Measurements from ENCODE around the gene HADH.
A peak's percentile ranks its signal among the peaks of the same experiment; 100 is the strongest.
"Not testable (repeated sequence)": the region's sequence is repeated elsewhere in the genome, so short reads cannot be mapped to it uniquely, and the experiment has no call there.

Gene HADH

DNA sequence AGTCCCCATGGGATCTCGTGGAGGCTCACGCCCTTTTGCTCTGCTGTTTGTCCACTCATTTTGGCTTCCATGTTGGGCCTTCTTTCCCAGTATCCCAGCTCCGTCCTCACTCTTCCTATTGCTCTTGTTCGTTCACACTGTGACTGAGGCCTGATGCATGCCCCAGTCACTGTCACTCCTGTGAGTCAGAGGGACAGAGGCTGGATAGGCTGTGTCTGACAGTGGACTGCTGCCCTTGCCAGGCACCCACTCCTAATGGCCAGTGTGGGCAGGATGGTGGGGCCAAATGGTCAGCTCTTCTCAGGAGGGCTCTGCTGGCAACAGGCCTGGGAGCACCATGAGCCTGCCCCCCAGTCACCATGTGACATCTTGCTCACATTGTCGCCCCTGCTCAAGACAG, 40.0 kb downstream of the HADH start:
- no peak for DNase-seq (ENCODE audit: low read depth in 2 of 2, low spot score in 1 of 2)

GRCh38 chr4:108030332-108030731, 40.6 kb downstream of the HADH start:
- peak; percentile 27 to 35 for DNase-seq (ENCODE audit: low read depth in 2 of 2, low spot score in 1 of 2)

DNA sequence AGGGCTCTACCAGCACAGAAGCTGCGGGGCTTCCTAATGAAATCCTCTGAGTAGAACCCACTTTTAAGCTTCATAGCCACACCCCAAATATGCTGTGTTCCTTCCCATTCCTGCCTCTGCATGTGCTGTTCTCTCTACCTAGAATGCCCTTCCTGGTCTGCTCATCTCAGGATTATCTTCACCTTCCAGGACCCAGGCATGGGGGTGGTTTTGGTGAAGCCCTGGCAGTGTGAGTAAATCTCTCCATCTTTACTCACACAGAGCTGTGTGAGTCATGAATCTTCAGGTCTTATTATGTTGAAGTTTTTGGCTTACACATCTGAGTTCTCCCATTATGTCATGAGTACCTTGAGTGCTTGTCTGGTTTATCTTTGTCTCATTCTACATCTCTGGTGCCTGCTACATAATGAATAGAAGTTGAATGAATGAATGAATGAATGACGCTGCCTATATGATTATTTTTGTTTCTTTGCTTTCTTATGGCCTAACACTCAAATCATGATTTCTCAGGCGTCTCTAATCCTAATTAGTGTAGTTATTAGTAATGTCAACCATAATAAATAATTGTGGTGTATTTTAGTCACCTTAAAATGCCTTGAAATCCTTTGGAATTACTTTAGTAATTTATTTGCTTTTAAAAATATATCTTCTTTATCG, 41.9 kb downstream of the HADH start:
- DNase-seq (ENCODE audit: low read depth in 2 of 2, low spot score in 1 of 2): no peak

DNA sequence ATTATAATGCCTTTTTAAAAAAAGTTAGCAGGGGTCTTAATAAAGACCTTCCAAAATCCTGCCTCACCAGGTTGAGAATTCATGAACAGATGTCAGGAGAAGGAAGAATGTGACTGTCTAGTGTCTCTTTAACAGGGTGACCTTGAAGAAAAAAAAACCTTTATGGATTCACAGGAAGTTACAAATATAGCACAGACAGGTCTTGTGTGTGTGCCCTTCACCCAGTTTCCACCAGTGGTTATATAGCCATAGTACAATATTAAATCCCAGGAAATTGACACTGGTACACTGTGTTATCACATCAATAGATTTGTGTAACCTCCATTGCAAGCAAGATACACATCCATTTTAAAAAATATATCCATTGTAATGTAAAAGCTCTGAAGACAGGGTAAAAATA, 43.7 kb downstream of the HADH start:
- no peak for DNase-seq (ENCODE audit: low read depth in 2 of 2, low spot score in 1 of 2)

- DNase-seq (ENCODE audit: low read depth in 2 of 2, low spot score in 1 of 2): no peak
Observed at GRCh38 chr4:108034565-108034964, 44.9 kb downstream of the HADH start.

DNA sequence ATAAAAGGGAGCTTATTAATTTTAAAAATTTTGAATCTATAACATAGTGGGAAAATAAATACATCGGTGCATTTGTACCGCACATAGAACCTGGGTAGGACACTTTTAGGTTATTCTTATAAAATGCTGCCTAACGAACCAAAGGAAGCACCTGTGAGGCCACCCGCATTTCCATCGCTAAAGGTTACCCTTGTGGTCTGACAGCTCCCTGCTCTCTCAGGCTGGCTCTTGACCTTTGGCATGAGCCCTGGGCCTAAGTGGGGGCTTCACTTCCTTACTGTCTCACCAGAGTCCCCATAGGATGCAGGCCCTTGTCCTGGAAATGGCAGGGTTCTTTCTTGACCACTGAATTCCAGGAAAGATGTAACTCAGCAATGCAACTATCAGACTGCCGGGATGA, 46.0 kb downstream of the HADH start:
- DNase-seq (ENCODE audit: low read depth in 2 of 2, low spot score in 1 of 2): no peak

DNA sequence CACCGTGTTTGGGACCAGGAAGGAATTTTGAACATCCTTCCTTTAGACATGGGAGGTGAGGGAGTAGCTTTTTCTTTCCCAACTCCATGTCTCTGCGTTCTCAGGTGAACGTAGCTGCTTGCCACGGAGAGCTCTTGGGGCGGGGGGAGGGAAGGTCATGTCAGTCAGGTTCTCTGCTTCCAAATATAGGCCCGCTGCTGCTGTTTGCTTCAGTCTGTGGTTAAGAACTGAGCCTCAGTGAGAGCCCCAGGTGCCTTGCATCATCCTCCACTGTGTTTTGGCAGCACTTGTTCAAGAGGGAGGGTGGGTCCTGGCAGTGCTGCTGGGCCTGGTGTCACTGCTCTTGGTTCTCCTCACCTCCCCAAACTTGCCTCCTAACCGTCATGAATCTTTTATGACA, 46.5 kb downstream of the HADH start:
- peak; percentile 26 to 32 for DNase-seq (ENCODE audit: low read depth in 2 of 2, low spot score in 1 of 2)

- no peak for DNase-seq (ENCODE audit: low read depth in 2 of 2, low spot score in 1 of 2)
Observed at GRCh38 chr4:108037884-108038283, 48.2 kb downstream of the HADH start.

DNA sequence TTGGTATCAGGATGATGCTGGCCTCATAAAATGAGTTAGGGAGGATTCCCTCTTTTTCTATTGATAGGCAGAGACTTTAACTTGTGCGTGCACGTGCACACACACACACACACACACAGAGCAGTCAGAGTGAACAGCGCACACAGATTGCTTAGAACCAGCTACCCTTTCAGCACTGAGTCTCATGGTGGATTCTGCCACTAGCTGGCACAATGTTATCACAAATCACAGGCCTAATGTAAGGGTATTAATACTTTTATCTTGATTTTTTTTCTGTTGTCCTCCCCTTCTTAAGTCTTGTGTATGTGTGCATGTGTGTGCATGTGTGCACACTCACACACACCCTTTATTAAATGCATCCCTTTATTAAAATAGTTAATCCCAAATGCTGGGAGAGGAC, 53.2 kb downstream of the HADH start:
- DNase-seq (ENCODE audit: low read depth in 2 of 2, low spot score in 1 of 2): no peak

DNA sequence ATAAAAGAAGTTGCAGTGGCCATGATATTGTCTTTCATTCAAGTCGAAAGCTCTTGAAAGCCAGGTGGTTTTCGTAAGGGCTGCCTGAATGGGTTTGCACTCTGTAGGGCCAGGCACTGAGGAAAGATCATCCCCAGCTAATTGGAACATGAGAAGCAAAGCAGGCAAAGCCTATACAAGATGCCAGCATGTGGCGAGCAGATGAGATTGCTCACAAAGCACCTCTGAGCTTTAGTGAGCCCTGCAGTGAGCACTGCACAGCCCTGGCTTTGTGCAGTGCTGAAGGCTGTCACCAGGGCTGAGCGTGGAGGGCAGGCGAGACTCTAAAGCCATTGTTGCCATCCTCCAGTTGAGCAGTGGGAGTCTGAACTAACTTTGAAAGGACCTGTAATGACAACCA, 53.8 kb downstream of the HADH start:
- no peak for DNase-seq (ENCODE audit: low read depth in 2 of 2, low spot score in 1 of 2)

- DNase-seq (ENCODE audit: low read depth in 2 of 2, low spot score in 1 of 2): no peak
Observed at GRCh38 chr4:108044951-108045686, 55.4 kb downstream of the HADH start.

DNA sequence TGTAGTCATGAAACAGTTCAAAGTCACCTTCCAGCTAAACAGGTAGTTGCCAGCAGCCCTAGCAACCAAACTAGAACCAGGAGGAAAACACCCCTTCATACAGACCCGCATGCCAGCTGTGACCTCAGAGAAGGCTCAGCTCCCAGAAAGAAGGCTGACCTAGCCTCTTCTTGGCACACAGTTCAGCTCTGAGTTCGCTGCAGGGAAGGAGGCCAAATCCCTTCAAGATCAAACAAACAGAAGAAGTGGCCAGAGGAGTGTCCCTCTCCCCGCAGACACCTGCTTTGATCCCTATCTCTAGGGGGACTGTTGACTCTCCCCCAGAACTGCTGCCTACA, 56.0 kb downstream of the HADH start:
- DNase-seq (ENCODE audit: low read depth in 2 of 2, low spot score in 1 of 2): no peak

- DNase-seq (ENCODE audit: low read depth in 2 of 2, low spot score in 1 of 2): no peak
Observed at GRCh38 chr4:108047199-108047598, 57.5 kb downstream of the HADH start.

DNA sequence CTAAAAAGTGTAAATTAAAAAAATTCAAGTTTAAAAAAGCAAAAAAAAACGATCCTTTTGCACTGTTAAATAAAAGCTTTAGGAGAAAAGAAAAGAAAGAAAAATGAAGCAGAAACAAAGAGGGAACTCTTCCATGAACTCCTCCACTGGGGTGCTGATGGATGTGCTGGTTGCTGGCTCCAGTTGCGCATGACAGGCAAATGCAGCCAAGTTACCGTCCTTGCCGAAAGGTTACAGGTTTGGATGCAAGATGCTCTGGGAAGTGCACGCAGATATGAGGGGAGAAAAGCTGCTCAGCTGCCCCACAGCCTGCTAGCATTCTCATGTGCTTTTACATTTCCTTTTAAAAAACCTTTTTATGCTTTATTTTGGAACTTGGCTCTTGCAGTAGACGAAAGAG, 58.5 kb downstream of the HADH start:
- DNase-seq (ENCODE audit: low read depth in 2 of 2, low spot score in 1 of 2): no peak

- no peak for DNase-seq (ENCODE audit: low read depth in 2 of 2, low spot score in 1 of 2)
Observed at GRCh38 chr4:108048997-108049396, 59.3 kb downstream of the HADH start.

DNA sequence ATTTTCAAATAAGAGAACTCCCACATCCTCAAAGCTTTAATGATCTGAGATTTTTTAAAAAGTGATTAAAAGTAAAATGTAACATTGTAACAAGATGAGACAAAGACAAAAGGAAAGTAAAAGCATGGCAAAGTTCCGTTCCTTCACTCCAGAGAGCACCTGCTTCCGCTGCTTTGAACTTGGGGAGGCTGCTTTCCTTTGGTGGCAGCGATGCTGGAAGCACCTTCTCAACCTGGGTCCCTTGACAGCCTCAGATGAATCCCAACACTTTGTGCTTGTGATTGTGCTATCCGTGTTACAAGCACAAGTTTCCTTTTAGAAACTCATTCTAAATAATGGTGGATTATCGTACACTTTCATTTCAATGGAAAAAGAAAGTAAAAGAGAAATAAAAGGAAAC, 59.7 kb downstream of the HADH start:
- DNase-seq (ENCODE audit: low read depth in 2 of 2, low spot score in 1 of 2): no peak

- not testable (repeated sequence) for DNase-seq (ENCODE audit: low read depth in 2 of 2, low spot score in 1 of 2)
Observed at GRCh38 chr4:108050166-108051111, 60.8 kb downstream of the HADH start.

GRCh38 chr4:108051343-108051742, 61.7 kb downstream of the HADH start:
- no peak for DNase-seq (ENCODE audit: low read depth in 2 of 2, low spot score in 1 of 2)

DNA sequence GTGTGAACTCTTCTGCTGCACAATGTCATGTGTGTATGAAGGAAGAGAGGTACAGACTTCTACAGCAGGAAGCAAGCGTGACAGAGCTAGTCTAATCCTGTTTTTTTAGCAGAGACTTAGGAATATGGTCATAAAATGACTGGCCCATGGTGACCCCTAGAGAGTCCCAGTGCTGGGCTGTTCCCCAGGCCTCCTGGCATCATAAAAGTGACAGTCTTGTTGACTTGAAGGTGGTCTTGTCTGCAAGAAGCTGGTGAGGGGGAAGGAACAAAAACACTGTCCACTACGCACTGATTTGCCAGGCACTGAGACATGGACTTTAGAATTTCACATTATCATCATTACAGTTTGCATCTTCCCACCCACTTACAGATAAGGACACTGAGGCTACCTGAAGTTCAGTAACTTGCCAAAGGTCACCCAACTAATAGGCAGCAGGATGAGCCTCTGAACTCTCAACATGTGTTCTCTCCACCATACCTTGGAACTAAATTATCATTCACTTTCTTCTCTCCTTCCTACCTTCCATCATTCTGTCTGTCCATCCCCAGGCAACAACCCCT, 63.0 kb downstream of the HADH start:
- no peak for DNase-seq (ENCODE audit: low read depth in 2 of 2, low spot score in 1 of 2)

DNA sequence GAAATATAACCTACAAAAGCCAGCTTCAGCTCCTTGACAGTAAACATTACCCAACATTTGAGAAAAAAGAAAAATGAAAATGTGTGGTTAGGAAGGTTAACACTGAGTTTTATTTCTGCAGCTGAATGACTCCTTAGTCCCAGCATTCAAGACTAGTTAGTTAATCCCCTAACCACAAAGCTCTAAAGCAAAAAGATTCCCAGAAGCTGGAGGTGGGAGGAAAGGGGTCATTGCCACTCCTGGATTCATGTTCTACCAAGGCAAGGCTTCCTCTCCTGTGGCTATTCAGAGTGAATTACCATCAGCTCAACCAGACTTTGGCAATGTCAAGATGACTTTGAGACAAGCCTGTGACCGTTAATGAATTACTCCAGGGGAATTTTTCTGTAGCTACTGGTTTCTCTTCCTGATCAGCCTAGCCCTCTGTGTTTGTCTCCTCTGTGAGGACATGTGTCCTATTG, 63.6 kb downstream of the HADH start:
- DNase-seq (ENCODE audit: low read depth in 2 of 2, low spot score in 1 of 2): no peak

- DNase-seq (ENCODE audit: low read depth in 2 of 2, low spot score in 1 of 2): no peak
Observed at GRCh38 chr4:108054025-108054638, 64.4 kb downstream of the HADH start.

Measured in stimulated activated CD8-positive, alpha-beta memory T cell treated with anti-CD3 and anti-CD28 coated beads, Interleukin-4, amount 100 ng/mL, for 4 hours (primary cell).